Caco-2 (cell line): ENCODE results near the gene TMEM208. TPM values are rescaled to one million over a fixed set of nuclear protein-coding genes. Genes with fewer than 3 reads are reported as not detected.

Source experiments
- BruUV-seq: library from RNA; stranded (reverse); fragments of 400-500 nt; replicated peaks from 2 replicates; lab custom pipeline; 2021; lab: Mats Ljungman, UMichigan
- CTCF ChIA-PET: fragments of 300-600 bp; sonication (Branson Sonifier 250); formaldehyde crosslinking; loops from one replicate; lab custom pipeline; 2022; ENCODE audit warnings: antibody characterized with exemption; lab: Charles Lee
- POLR2A ChIA-PET: fragments of 300-600 bp; sonication (Branson Sonifier 250); formaldehyde crosslinking; loops from one replicate; lab custom pipeline; 2022; ENCODE audit warnings: antibody characterized with exemption; lab: Charles Lee
- DNase-seq, 2 experiments: peaks; one replicate each; pipeline versions ENCODE4 v3.0.0 to v3.0.0-alpha.2; 2020 to 2022
- H3K27me3 ChIP-seq: replicated peaks from 2 replicates; pipeline ENCODE4 v1.6.0; 2011; ENCODE audit warnings: low read length; ENCODE audit not compliant: control insufficient read depth, insufficient read depth
- H3K36me3 ChIP-seq: 2 replicates; pipeline ENCODE4 v1.5.1; 2011; ENCODE audit warnings: low read length; ENCODE audit not compliant: control insufficient read depth, insufficient read depth
- H3K4me1 ChIP-seq: fragments of 250-450 bp; sonication (Bioruptor Pico); 2 replicates; pipeline ENCODE4 v1.5.1; 2020; ENCODE audit warnings: mild to moderate bottlenecking
- H3K4me3 ChIP-seq: 2 replicates; pipeline ENCODE4 v1.5.1; 2011; ENCODE audit warnings: low read depth, mild to moderate bottlenecking, control low read depth, low read length
- H3K9me3 ChIP-seq: fragments of 250-450 bp; sonication (Bioruptor Pico); 2 replicates; pipeline ENCODE4 v1.5.1; 2020; ENCODE audit warnings: mild to moderate bottlenecking, moderate library complexity
- H3K27ac Mint-ChIP-seq: one replicate; pipeline ENCODE4 v1.8.0; 2022; ENCODE audit warnings: mixed read lengths; ENCODE audit not compliant: unreplicated experiment
- H3K27me3 Mint-ChIP-seq: one replicate; pipeline ENCODE4 v1.8.0; 2022; ENCODE audit warnings: mixed read lengths; ENCODE audit not compliant: insufficient read depth, unreplicated experiment
- H3K36me3 Mint-ChIP-seq: one replicate; pipeline ENCODE4 v1.8.0; 2022; ENCODE audit warnings: mild to moderate bottlenecking, mixed read lengths; ENCODE audit not compliant: insufficient read depth, unreplicated experiment
- H3K4me1 Mint-ChIP-seq: one replicate; pipeline ENCODE4 v1.8.0; 2022; ENCODE audit warnings: low read depth, mixed read lengths; ENCODE audit not compliant: unreplicated experiment
- H3K4me3 Mint-ChIP-seq: one replicate; pipeline ENCODE4 v1.8.0; 2022; ENCODE audit warnings: mild to moderate bottlenecking, moderate library complexity, mixed read lengths; ENCODE audit not compliant: unreplicated experiment
- H3K9me3 Mint-ChIP-seq: one replicate; pipeline ENCODE4 v1.8.0; 2022; ENCODE audit warnings: mixed read lengths; ENCODE audit not compliant: unreplicated experiment
- intact Hi-C: fragments of 100-400 bp; cut with micrococcal nuclease; formaldehyde crosslinking; loops from one replicate; pipeline ENCODE4 v1.10.0; 2022; ENCODE audit not compliant: unreplicated experiment
- total RNA-seq: library from RNA; stranded (reverse); gene quantifications from 2 replicates; pipeline ENCODE4 v1.2.3, GENCODE V29; 2022
- TF ChIP-seq, protein P1 (sequence below), 2 experiments: fragments of 200-600 bp in 1 of 2; IDR thresholded peaks; 1 replicate in 1 of 2; 2 replicates in 1 of 2; pipeline versions ENCODE4 v1.5.1 to v1.8.0; 2011 to 2022; ENCODE audit warnings: antibody characterized with exemption in 1 of 2, control low read depth in 1 of 2, inconsistent platforms in 1 of 2, low read depth in 1 of 2, low read length in 1 of 2, mild to moderate bottlenecking in 1 of 2, moderate library complexity in 1 of 2; ENCODE audit not compliant: insufficient read depth in 1 of 2, severe bottlenecking in 1 of 2, unreplicated experiment in 1 of 2

TMEM208 gene
- total RNA-seq, 1 experiment from 2014 or later, result 69.7 TPM

DNA sequence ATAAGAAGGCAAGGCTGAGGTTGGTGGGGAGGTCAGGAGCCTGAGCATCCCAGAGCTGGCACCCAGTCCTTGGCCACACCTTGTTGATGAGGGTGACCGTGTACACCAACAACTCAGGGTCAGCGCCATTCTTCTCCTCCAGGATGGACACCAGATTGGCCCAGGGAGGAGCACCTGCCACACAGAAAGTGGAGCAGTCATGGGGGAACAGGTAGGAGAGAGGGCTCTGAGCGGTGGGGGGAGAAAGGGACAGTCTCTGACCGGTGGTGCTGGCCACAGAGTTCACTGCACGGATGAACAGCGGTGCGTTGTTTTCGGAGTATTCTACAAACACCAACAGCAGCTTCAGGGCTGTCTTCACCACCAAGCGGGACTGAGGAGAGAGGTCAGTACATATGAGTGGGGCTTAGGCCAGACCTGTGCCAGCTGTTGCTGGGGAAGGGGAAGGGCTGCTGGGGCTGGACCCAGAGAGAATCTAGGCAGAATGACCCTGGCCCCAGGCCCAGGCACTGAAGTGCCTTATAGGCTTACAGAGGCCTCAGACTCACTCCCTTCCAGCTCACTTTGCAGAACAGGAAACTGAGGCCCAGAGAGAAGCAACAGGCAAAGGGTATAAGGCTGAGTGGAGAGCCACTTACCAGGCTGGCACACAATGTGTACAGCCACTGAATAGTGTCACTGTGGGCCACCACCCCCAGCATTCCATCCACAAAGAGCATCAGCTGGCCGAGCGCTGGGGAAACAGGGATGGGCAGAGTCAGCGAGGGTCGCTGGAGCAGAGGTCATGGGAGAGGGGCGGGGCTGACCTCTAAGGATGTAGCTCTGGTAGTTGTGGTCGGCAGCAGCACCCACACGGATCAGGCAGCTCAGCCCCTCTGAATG is 10.7 kb downstream of the TMEM208 start:
- TF ChIP-seq, protein P1, sequence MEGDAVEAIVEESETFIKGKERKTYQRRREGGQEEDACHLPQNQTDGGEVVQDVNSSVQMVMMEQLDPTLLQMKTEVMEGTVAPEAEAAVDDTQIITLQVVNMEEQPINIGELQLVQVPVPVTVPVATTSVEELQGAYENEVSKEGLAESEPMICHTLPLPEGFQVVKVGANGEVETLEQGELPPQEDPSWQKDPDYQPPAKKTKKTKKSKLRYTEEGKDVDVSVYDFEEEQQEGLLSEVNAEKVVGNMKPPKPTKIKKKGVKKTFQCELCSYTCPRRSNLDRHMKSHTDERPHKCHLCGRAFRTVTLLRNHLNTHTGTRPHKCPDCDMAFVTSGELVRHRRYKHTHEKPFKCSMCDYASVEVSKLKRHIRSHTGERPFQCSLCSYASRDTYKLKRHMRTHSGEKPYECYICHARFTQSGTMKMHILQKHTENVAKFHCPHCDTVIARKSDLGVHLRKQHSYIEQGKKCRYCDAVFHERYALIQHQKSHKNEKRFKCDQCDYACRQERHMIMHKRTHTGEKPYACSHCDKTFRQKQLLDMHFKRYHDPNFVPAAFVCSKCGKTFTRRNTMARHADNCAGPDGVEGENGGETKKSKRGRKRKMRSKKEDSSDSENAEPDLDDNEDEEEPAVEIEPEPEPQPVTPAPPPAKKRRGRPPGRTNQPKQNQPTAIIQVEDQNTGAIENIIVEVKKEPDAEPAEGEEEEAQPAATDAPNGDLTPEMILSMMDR (IDR thresholded peaks at IDR 0.05; ENCODE audit: insufficient read depth in 1 of 2, low read depth in 1 of 2, low read length in 1 of 2, severe bottlenecking in 1 of 2, unreplicated experiment in 1 of 2), result no peak

DNA sequence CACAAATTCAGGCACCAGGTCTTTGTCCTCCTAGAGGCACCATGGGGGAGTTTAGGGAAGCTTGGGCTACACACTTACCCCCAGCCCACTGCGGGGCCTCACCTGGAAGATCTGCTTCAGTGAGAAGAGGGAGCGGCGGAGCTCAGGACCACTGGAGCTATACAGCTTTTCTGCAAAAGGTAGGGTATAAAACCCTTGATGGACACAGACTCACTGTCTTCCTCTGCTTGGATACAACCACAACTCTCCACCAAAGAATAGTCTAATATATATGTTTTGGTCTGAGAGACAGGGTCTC is 11.3 kb downstream of the TMEM208 start:
- Mint-ChIP-seq H3K27ac (no peak overlapping the region), H3K36me3 (peaks cover 53% of the 10 kb centered on the region), H3K9me3 (no peaks in the 10 kb centered on the region), H3K4me1 (peaks cover 15% of the 10 kb centered on the region), H3K27me3 (no peaks in the 10 kb centered on the region), H3K4me3 (no peak overlapping the region)
- TF ChIP-seq, protein P1 (IDR thresholded peaks at IDR 0.05; ENCODE audit: insufficient read depth in 1 of 2, low read depth in 1 of 2, low read length in 1 of 2, severe bottlenecking in 1 of 2, unreplicated experiment in 1 of 2), result no peak
- intact Hi-C loops, result no loop called here
- Histone ChIP-seq H3K9me3 (no peaks in the 10 kb centered on the region), H3K4me3 (no peak overlapping the region), H3K36me3 (peaks cover 2% of the 10 kb centered on the region; the same call in 1 of the 2 replicates), H3K4me1 (peaks cover 23% of the 10 kb centered on the region), H3K27me3 (no peaks in the 10 kb centered on the region)
- ChIA-PET POLR2A (interaction anchor here (1.0 kb wide), 1 partner anchor 9 kb away, joined by 3 read pairs; the partner anchor contains the start of gene FHOD1), CTCF (interaction anchor here (0.6 kb wide), 1 partner anchor 86 kb away, joined by 4 read pairs; no protein-coding TSS in a partner anchor)
- no peak for DNase-seq
- BruUV-seq, result no TSS peak

More for the DNA sequence above, 10.7 kb downstream of the TMEM208 start:
- Histone ChIP-seq H3K4me3 (no peak overlapping the region), H3K4me1 (peaks cover 23% of the 10 kb centered on the region), H3K36me3 (peaks cover 2% of the 10 kb centered on the region; the same call in 1 of the 2 replicates), H3K9me3 (no peaks in the 10 kb centered on the region), H3K27me3 (no peaks in the 10 kb centered on the region)
- no TSS peak for BruUV-seq
- Mint-ChIP-seq H3K27me3 (no peaks in the 10 kb centered on the region), H3K4me3 (no peak overlapping the region), H3K9me3 (no peaks in the 10 kb centered on the region), H3K4me1 (peaks cover 13% of the 10 kb centered on the region), H3K36me3 (peaks cover 59% of the 10 kb centered on the region), H3K27ac (peak overlapping the region; percentile 33)
- no peak for DNase-seq
- ChIA-PET CTCF (interaction anchor here (0.6 kb wide), 1 partner anchor 345 kb away, joined by 3 read pairs; no protein-coding TSS in a partner anchor), POLR2A (interaction anchor here (1.0 kb wide), 1 partner anchor 9 kb away, joined by 3 read pairs; the partner anchor contains the start of gene FHOD1)
- intact Hi-C loops, result no loop called here

DNA sequence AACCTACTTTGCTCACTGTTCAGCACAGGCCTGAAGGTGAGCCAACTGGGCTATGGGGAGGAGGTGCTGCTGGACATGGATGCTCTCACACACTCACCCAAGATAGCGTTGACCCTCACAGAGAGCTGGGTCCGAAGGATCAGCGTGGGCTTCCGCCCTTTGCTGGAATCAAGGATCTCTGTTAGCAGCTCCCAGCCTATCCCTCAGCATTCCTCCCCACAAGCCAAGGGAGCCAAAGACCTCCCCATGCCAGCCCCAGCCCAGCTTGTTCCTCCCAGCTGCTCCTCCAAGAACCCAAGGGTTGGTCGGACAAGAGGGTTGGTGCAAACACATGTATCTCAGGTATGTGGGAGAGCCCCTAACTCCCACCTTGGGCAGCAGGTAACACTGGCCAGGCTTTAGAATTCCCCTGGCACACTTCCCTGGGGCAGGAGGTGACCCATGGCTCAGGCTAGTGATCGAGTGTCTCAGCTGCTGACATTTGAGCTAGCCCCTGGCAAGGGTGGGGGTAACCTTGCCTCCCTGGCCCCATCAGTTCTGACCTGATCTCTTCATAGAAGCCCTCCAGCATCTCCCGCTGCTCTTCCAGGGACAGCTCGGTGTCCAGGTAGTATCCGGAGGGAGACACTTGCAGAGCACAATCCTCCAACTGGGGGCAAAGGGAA is 12.0 kb downstream of the TMEM208 start:
- no peaks in the 10 kb centered on the region for H3K27me3 Mint-ChIP-seq
- Histone ChIP-seq H3K27me3 (no peaks in the 10 kb centered on the region), H3K4me3 (no peak overlapping the region), H3K4me1 (peaks cover 26% of the 10 kb centered on the region), H3K36me3 (no peaks in the 10 kb centered on the region), H3K9me3 (no peaks in the 10 kb centered on the region)
- ChIA-PET POLR2A (interaction anchor here (0.6 kb wide), 1 partner anchor 101 kb away, joined by 3 read pairs; no protein-coding TSS in a partner anchor), CTCF (interaction anchor here (0.6 to 0.8 kb wide), 2 partner anchors 12 to 87 kb away, joined by 3 to 4 read pairs; partner anchors contain the start of gene TMEM208)
- H3K9me3 Mint-ChIP-seq, result no peaks in the 10 kb centered on the region
- no TSS peak for BruUV-seq
- intact Hi-C loops, result no loop called here
- peak overlapping the region; percentile 3 for H3K27ac Mint-ChIP-seq
- no peak for DNase-seq
- H3K4me3 Mint-ChIP-seq, result no peak overlapping the region
- peaks cover 46% of the 10 kb centered on the region for H3K36me3 Mint-ChIP-seq
- peaks cover 17% of the 10 kb centered on the region for H3K4me1 Mint-ChIP-seq
- TF ChIP-seq, protein P1 (IDR thresholded peaks at IDR 0.05; ENCODE audit: insufficient read depth in 1 of 2, low read depth in 1 of 2, low read length in 1 of 2, severe bottlenecking in 1 of 2, unreplicated experiment in 1 of 2), result no peak
